WTC11 (cell line): ENCODE data around the gene PRC1. TPM values are rescaled to one million over a fixed set of nuclear protein-coding genes. Genes with fewer than 3 reads are reported as not detected.

Source experiments
- ATAC-seq: fragments of 200-7000 bp; cut with Tn5 transposase; 2 replicates; pipeline ENCODE4 v1.10.0; 2021; ENCODE audit warnings: mild to moderate bottlenecking, moderate library complexity
- CTCF ChIA-PET: fragments of 300-600 bp; sonication (Branson Sonifier 250); formaldehyde crosslinking; loops from one replicate; lab custom pipeline; 2021; ENCODE audit warnings: antibody characterized with exemption; lab: Charles Lee
- POLR2A ChIA-PET: fragments of 350-600 bp; sonication (Branson Sonifier 250); formaldehyde crosslinking; loops from one replicate; lab custom pipeline; 2021; ENCODE audit warnings: antibody characterized with exemption; lab: Charles Lee
- DNase-seq: peaks from one replicate; pipeline ENCODE4 v3.0.0; 2021; ENCODE audit warnings: low spot score
- H3K27ac Mint-ChIP-seq: 2 replicates; pipeline ENCODE4 v1.8.0; 2021; ENCODE audit warnings: mixed read lengths
- H3K27me3 Mint-ChIP-seq: 2 replicates; pipeline ENCODE4 v1.8.0; 2021; ENCODE audit warnings: low read depth, mild to moderate bottlenecking, moderate library complexity, mixed read lengths
- H3K36me3 Mint-ChIP-seq: 2 replicates; pipeline ENCODE4 v1.8.0; 2021; ENCODE audit warnings: mixed read lengths
- H3K4me1 Mint-ChIP-seq: 2 replicates; pipeline ENCODE4 v1.8.0; 2022; ENCODE audit warnings: mixed read lengths
- H3K4me3 Mint-ChIP-seq: 2 replicates; pipeline ENCODE4 v1.8.0; 2021; ENCODE audit warnings: mild to moderate bottlenecking, moderate library complexity, mixed read lengths
- H3K9me3 Mint-ChIP-seq: 2 replicates; pipeline ENCODE4 v1.8.0; 2021; ENCODE audit warnings: mixed read lengths
- CREM ChIP-seq: sonication (generic); formaldehyde crosslinking; IDR thresholded peaks from 2 replicates; pipeline ENCODE4 v1.8.1; 2022; ENCODE audit warnings: mild to moderate bottlenecking, missing genetic modification reagents, moderate library complexity
- ETV6 ChIP-seq: sonication (generic); formaldehyde crosslinking; IDR thresholded peaks from 2 replicates; pipeline ENCODE4 v1.8.1; 2022; ENCODE audit warnings: mild to moderate bottlenecking, missing genetic modification reagents
- FOXK1 ChIP-seq: sonication (generic); formaldehyde crosslinking; IDR thresholded peaks from 2 replicates; pipeline ENCODE4 v1.8.0; 2022; ENCODE audit warnings: mild to moderate bottlenecking, moderate library complexity, missing genetic modification reagents
- FOXP1 ChIP-seq: sonication (generic); formaldehyde crosslinking; IDR thresholded peaks from 2 replicates; pipeline ENCODE4 v1.8.0; 2022; ENCODE audit warnings: missing genetic modification reagents, mild to moderate bottlenecking, moderate library complexity, borderline replicate concordance
- GRHL2 ChIP-seq: fragments of 250-450 bp; sonication (Bioruptor Pico); IDR thresholded peaks from 2 replicates; pipeline ENCODE4 v1.8.0; 2022; ENCODE audit warnings: mild to moderate bottlenecking, moderate library complexity; ENCODE audit not compliant: insufficient replicate concordance, severe bottlenecking
- HMGXB4 ChIP-seq: sonication (generic); formaldehyde crosslinking; IDR thresholded peaks from 2 replicates; pipeline ENCODE4 v1.8.1; 2023; ENCODE audit warnings: mild to moderate bottlenecking, moderate library complexity, missing genetic modification reagents
- MYBL2 ChIP-seq: sonication (generic); formaldehyde crosslinking; IDR thresholded peaks from 2 replicates; pipeline ENCODE4 v1.8.1; 2023; ENCODE audit warnings: mild to moderate bottlenecking, moderate library complexity, missing genetic modification reagents
- SP1 ChIP-seq: sonication (generic); formaldehyde crosslinking; conservative IDR thresholded peaks from 2 replicates; pipeline ENCODE4 v1.8.1; 2022; ENCODE audit warnings: missing genetic modification reagents
- TEAD1 ChIP-seq: sonication (generic); formaldehyde crosslinking; IDR thresholded peaks from 2 replicates; pipeline ENCODE4 v1.8.0; 2022; ENCODE audit warnings: mild to moderate bottlenecking, missing genetic modification reagents
- ZSCAN18 ChIP-seq: fragments of 250-450 bp; sonication (Bioruptor Pico); IDR thresholded peaks from 2 replicates; pipeline ENCODE4 v2.1.2; 2022; ENCODE audit warnings: mild to moderate bottlenecking, moderate library complexity
- total RNA-seq: library from RNA; stranded (reverse); gene quantifications from 3 replicates; pipeline ENCODE4 v1.2.3, GENCODE V29; 2021
- TF ChIP-seq, protein P1 (sequence below): sonication (generic); formaldehyde crosslinking; IDR thresholded peaks from 2 replicates; pipeline ENCODE4 v1.8.1; 2022; ENCODE audit warnings: mild to moderate bottlenecking, moderate library complexity, missing genetic modification reagents
- TF ChIP-seq, protein P2 (sequence below): sonication (generic); formaldehyde crosslinking; IDR thresholded peaks from 2 replicates; pipeline ENCODE4 v1.8.0; 2023; ENCODE audit warnings: mild to moderate bottlenecking, missing genetic modification reagents
- TF ChIP-seq, protein P3 (sequence below): sonication (generic); formaldehyde crosslinking; IDR thresholded peaks from 2 replicates; pipeline ENCODE4 v1.8.0; 2023; ENCODE audit warnings: missing genetic modification reagents, mild to moderate bottlenecking, borderline replicate concordance

PRC1 gene
- total RNA-seq, 1 experiment from 2014 or later, result 130 TPM

GRCh38 chr15:91022832-91023129 is 28.4 kb upstream of the PRC1 start (continued):
- TF ChIP-seq ETV6 (CRISPR knock-in tag), result no peak

DNA sequence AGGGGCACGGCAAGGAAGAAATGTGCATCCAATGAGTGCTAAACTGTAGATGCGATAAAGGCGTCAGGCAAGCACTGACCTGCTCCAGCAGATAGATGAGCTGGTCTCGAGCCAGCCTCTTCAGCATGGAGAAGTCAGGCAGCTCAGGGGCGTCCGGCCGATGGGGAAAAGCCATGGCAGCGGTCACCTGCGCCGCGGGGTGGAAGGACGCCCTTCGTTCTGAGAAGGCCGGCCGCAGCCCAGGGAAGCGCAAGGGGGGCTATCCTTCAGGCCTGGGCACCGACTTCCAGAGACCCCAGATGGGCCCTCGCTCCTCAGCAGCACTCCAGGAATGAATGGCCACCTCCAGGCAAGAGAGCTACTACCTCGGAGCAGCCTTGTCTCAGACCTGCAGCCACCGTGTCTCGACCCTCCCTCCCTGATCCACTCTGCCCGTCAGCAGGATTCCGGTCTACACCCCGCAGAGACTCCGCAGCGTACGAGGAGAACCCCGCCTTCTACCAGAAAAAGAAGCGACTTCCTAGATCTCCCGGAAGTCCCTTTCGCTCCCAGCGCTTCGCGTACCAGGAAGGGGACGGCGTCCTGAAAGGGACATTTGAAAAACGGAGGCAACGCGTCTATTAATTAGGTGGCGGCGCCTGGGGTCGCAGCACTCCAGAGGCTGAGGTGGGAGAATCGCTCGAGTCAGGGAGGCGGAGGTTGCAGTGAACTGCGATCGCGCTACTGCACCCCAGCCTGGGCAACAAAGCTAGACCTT is 27.9 kb upstream of the PRC1 start, which contains the start of gene VPS33B:
TSS of gene VPS33B (minus strand) at position 520 of the 757 bp plus-strand sequence. CDS start at position 175, 345 bp downstream.
- H3K4me3 Mint-ChIP-seq, result peak within 1 kb of the TSS; percentile 88
- ChIA-PET CTCF (interaction anchor here (0.6 to 3.7 kb wide), 9 partner anchors 12 to 359 kb away, joined by 3 to 37 read pairs (median 5); partner anchors contain the start of gene HDDC3), POLR2A (interaction anchor here (0.6 to 1.3 kb wide), 2 partner anchors 11 to 248 kb away, joined by 3 to 5 read pairs; no protein-coding TSS in a partner anchor)
- peak within 1 kb of the TSS; percentile 89 for H3K27ac Mint-ChIP-seq
- TF ChIP-seq ZSCAN18 (no peak), FOXK1 (CRISPR knock-in tag) (peak; percentile 58; the same call in 1 of the 2 replicates), HMGXB4 (peak; percentile 81; the same call in 1 of the 2 replicates), TEAD1 (peak; percentile 45; the same call in 1 of the 2 replicates), CREM (CRISPR knock-in tag) (peak; percentile 70), ETV6 (CRISPR knock-in tag) (peak; percentile 92), SP1 (peak; percentile 55), GRHL2 (no peak), FOXP1 (peak; percentile 29; the same call in 1 of the 2 replicates), MYBL2 (CRISPR knock-in tag) (peak; percentile 71; the same call in 1 of the 2 replicates)
- TF ChIP-seq, protein P1, sequence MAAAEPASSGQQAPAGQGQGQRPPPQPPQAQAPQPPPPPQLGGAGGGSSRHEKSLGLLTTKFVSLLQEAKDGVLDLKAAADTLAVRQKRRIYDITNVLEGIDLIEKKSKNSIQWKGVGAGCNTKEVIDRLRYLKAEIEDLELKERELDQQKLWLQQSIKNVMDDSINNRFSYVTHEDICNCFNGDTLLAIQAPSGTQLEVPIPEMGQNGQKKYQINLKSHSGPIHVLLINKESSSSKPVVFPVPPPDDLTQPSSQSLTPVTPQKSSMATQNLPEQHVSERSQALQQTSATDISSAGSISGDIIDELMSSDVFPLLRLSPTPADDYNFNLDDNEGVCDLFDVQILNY (CRISPR knock-in tag), result 0 out of 2 replicates have a peak, but pooled peaks have one; percentile 18
- TF ChIP-seq, protein P2, sequence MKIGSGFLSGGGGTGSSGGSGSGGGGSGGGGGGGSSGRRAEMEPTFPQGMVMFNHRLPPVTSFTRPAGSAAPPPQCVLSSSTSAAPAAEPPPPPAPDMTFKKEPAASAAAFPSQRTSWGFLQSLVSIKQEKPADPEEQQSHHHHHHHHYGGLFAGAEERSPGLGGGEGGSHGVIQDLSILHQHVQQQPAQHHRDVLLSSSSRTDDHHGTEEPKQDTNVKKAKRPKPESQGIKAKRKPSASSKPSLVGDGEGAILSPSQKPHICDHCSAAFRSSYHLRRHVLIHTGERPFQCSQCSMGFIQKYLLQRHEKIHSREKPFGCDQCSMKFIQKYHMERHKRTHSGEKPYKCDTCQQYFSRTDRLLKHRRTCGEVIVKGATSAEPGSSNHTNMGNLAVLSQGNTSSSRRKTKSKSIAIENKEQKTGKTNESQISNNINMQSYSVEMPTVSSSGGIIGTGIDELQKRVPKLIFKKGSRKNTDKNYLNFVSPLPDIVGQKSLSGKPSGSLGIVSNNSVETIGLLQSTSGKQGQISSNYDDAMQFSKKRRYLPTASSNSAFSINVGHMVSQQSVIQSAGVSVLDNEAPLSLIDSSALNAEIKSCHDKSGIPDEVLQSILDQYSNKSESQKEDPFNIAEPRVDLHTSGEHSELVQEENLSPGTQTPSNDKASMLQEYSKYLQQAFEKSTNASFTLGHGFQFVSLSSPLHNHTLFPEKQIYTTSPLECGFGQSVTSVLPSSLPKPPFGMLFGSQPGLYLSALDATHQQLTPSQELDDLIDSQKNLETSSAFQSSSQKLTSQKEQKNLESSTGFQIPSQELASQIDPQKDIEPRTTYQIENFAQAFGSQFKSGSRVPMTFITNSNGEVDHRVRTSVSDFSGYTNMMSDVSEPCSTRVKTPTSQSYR (CRISPR knock-in tag), result no peak
- TF ChIP-seq, protein P3, sequence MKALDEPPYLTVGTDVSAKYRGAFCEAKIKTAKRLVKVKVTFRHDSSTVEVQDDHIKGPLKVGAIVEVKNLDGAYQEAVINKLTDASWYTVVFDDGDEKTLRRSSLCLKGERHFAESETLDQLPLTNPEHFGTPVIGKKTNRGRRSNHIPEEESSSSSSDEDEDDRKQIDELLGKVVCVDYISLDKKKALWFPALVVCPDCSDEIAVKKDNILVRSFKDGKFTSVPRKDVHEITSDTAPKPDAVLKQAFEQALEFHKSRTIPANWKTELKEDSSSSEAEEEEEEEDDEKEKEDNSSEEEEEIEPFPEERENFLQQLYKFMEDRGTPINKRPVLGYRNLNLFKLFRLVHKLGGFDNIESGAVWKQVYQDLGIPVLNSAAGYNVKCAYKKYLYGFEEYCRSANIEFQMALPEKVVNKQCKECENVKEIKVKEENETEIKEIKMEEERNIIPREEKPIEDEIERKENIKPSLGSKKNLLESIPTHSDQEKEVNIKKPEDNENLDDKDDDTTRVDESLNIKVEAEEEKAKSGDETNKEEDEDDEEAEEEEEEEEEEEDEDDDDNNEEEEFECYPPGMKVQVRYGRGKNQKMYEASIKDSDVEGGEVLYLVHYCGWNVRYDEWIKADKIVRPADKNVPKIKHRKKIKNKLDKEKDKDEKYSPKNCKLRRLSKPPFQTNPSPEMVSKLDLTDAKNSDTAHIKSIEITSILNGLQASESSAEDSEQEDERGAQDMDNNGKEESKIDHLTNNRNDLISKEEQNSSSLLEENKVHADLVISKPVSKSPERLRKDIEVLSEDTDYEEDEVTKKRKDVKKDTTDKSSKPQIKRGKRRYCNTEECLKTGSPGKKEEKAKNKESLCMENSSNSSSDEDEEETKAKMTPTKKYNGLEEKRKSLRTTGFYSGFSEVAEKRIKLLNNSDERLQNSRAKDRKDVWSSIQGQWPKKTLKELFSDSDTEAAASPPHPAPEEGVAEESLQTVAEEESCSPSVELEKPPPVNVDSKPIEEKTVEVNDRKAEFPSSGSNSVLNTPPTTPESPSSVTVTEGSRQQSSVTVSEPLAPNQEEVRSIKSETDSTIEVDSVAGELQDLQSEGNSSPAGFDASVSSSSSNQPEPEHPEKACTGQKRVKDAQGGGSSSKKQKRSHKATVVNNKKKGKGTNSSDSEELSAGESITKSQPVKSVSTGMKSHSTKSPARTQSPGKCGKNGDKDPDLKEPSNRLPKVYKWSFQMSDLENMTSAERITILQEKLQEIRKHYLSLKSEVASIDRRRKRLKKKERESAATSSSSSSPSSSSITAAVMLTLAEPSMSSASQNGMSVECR, result no peak
- no peaks in the 10 kb centered on the region for H3K36me3 Mint-ChIP-seq
- no peaks in the 10 kb centered on the region for H3K27me3 Mint-ChIP-seq
- ATAC-seq (peak; percentile 92), DNase-seq (peak; percentile 82)
- H3K9me3 Mint-ChIP-seq, result no peaks in the 10 kb centered on the region
- H3K4me1 Mint-ChIP-seq, result peaks cover 11% of the 10 kb centered on the region
